ENCODE measurements around the gene RBAK.
"Not testable (repeated sequence)": the region's sequence is repeated elsewhere in the genome, so short reads cannot be mapped to it uniquely, and the experiment has no call there.

DNA sequence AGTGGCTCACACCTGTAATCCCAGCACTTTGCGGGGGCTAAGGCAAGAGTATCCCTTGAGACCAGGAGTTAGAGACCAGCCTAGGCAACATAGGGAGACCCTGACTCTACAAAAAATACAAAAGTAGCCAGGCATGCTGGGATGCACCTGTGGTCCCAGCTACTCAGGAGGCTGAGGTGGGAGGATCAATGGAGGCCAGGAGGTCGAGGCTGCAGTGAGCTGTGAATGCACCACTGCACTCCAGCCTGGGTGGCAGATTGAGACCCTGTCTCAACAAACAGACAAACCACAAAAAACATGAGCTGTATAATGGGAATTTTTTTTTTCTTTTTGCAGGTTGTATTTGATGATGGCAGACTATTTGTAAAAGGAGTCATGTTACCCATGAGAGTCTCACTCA is 1.5 kb downstream of the RBAK start:
- not testable (repeated sequence) for TF ChIP-seq POLR2A, CTCF, POLR2AphosphoS5, EP300 (IDR thresholded peaks at IDR 0.05)

Data from stomach (tissue), 4 donors.